ENCODE results near the gene PARP4.

DNA sequence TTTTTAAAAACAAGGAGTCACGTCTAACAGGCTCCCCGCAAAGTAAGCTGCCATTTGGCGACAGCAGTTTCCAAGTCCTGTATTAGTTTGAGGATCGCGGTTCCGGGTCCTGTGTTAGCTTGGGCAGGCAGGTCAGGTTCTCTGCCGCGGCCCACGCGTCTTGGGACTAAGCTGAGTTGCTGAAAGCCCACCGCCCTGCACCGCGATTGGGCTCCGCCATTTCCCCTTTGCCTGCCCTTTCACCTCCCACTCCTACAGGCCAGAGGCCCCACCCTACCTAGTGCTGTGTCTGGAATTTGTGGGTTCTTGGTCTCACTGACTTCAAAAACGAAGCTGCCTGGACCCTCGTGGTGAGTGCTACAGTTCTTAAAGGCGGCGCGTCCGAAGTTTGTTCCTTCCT lies 6.8 kb downstream of the PARP4 start:
- TF ChIP-seq, protein P1, sequence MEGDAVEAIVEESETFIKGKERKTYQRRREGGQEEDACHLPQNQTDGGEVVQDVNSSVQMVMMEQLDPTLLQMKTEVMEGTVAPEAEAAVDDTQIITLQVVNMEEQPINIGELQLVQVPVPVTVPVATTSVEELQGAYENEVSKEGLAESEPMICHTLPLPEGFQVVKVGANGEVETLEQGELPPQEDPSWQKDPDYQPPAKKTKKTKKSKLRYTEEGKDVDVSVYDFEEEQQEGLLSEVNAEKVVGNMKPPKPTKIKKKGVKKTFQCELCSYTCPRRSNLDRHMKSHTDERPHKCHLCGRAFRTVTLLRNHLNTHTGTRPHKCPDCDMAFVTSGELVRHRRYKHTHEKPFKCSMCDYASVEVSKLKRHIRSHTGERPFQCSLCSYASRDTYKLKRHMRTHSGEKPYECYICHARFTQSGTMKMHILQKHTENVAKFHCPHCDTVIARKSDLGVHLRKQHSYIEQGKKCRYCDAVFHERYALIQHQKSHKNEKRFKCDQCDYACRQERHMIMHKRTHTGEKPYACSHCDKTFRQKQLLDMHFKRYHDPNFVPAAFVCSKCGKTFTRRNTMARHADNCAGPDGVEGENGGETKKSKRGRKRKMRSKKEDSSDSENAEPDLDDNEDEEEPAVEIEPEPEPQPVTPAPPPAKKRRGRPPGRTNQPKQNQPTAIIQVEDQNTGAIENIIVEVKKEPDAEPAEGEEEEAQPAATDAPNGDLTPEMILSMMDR (IDR thresholded peaks at IDR 0.05): no peak
- TF ChIP-seq POLR2A (IDR thresholded peaks at IDR 0.05): no peak

Data from Peyer's patch (tissue), 4 donors.